ENCODE results near the gene TRPM2.

Gene TRPM2

DNA sequence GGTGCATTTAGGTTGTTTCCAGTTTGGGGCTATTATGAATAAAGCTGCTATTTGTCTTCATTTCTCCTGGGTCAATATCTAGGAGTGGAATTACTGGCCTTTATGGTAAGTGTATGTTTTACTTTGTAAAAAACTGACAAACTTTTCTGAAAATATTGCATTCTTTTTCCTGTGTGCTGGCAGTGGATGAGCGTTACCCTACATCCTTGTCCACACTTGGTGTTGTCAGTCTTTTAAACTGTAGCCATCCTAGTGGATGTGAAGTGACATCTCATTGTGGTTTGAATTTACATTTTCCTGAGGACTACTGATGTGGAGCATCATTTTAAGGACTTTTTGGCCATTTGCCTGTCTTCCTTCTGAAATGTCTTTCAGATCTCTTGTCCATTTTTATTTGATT lies 35.9 kb downstream of the TRPM2 start:
- ChIA-PET CTCF (no interaction called here), POLR2A (no interaction called here)
- no peak for TF ChIP-seq CTCF (IDR thresholded peaks at IDR 0.05; ENCODE audit: insufficient read depth, low read length, missing control alignments)
- DNase-seq (ENCODE audit: low read depth, low spot score) = no peak
- no peak overlapping the region for H3K4me3 ChIP-seq (ENCODE audit: low read depth, low read length)

- DNase-seq (ENCODE audit: low read depth, low spot score) = no peak
- no peak for TF ChIP-seq CTCF (IDR thresholded peaks at IDR 0.05; ENCODE audit: insufficient read depth, low read length, missing control alignments)
- POLR2A ChIA-PET = no interaction called here
- CTCF ChIA-PET = no interaction called here
- H3K4me3 ChIP-seq (ENCODE audit: low read depth, low read length) = no peak overlapping the region
These were observed 37.5 kb downstream of the TRPM2 start for GRCh38 chr21:44390886-44391285.

- CTCF ChIA-PET = no interaction called here
- no peak overlapping the region for H3K4me3 ChIP-seq (ENCODE audit: low read depth, low read length)
- TF ChIP-seq CTCF (IDR thresholded peaks at IDR 0.05; ENCODE audit: insufficient read depth, low read length, missing control alignments) = no peak
- POLR2A ChIA-PET = no interaction called here
- no peak for DNase-seq (ENCODE audit: low read depth, low spot score)
These were observed 38.1 kb downstream of the TRPM2 start for GRCh38 chr21:44391345-44392091.

GRCh38 chr21:44392185-44392584 lies 38.8 kb downstream of the TRPM2 start:
- TF ChIP-seq CTCF (IDR thresholded peaks at IDR 0.05; ENCODE audit: insufficient read depth, low read length, missing control alignments) = no peak
- ChIA-PET CTCF (no interaction called here), POLR2A (no interaction called here)
- no peak overlapping the region for H3K4me3 ChIP-seq (ENCODE audit: low read depth, low read length)
- DNase-seq (ENCODE audit: low read depth, low spot score) = no peak

GRCh38 chr21:44392916-44393315 lies 39.5 kb downstream of the TRPM2 start:
- ChIA-PET POLR2A (no interaction called here), CTCF (no interaction called here)
- no peak overlapping the region for H3K4me3 ChIP-seq (ENCODE audit: low read depth, low read length)
- no peak for DNase-seq (ENCODE audit: low read depth, low spot score)
- TF ChIP-seq CTCF (IDR thresholded peaks at IDR 0.05; ENCODE audit: insufficient read depth, low read length, missing control alignments) = no peak

DNA sequence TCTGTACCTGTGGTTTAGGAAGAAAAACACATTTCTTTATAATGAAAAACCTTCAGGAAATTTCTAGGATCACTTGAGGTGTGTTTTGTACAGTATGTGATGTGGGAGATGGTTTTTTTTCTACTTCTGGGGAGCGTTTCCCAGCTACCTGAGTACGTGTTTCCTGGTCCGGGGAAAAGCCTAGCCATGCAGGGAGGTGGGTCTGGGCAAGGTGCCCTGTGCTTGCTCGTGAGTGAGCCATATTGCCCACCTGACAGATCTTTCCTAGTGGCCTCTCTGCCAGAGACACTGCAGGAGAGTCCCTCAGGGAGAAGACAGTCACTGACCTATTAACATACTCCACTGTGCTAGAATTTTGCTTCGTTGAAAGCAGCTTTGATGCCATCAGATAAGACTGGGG lies 41.3 kb downstream of the TRPM2 start:
- no peak overlapping the region for H3K4me3 ChIP-seq (ENCODE audit: low read depth, low read length)
- DNase-seq (ENCODE audit: low read depth, low spot score) = no peak
- ChIA-PET POLR2A (no interaction called here), CTCF (no interaction called here)
- no peak for TF ChIP-seq CTCF (IDR thresholded peaks at IDR 0.05; ENCODE audit: insufficient read depth, low read length, missing control alignments)

Measured in AG04449 (cell line).